GM12874 (cell line): ENCODE measurements around the gene OTOS.

Source experiments
- CTCF ChIP-seq: IDR thresholded peaks from 2 replicates; pipeline ENCODE4 v1.5.1; 2011; ENCODE audit warnings: low read depth, mild to moderate bottlenecking, control low read depth, low read length, moderate library complexity; ENCODE audit not compliant: insufficient read depth

Gene OTOS

GRCh38 chr2:240166191-240166590 is 25.7 kb upstream of the OTOS start:
- no peak for TF ChIP-seq CTCF

- TF ChIP-seq CTCF = no peak
Measured at GRCh38 chr2:240165661-240166060, 25.2 kb upstream of the OTOS start.

GRCh38 chr2:240165034-240165433 is 24.6 kb upstream of the OTOS start:
- TF ChIP-seq CTCF = no peak

GRCh38 chr2:240164586-240164985 is 24.1 kb upstream of the OTOS start:
- no peak for TF ChIP-seq CTCF

- no peak for TF ChIP-seq CTCF
Measured at GRCh38 chr2:240163844-240164574, 23.6 kb upstream of the OTOS start.

GRCh38 chr2:240162939-240163714 is 22.7 kb upstream of the OTOS start:
- no peak for TF ChIP-seq CTCF

GRCh38 chr2:240162531-240162930 is 22.1 kb upstream of the OTOS start:
- TF ChIP-seq CTCF = no peak
